Ishikawa (cell line): ENCODE results near the gene SKAP1.

ENCODE experiments used
- CEBPB ChIP-seq: IDR thresholded peaks from 2 replicates; pipeline ENCODE4 v1.6.1; 2012
- CREB1 ChIP-seq: IDR thresholded peaks from 2 replicates; pipeline ENCODE4 v1.6.1; 2012; ENCODE audit warnings: low read depth
- EGR1 ChIP-seq: IDR thresholded peaks from 2 replicates; pipeline ENCODE4 v1.6.1; 2012
- EP300 ChIP-seq: IDR thresholded peaks from 2 replicates; pipeline ENCODE4 v1.6.1; 2012; ENCODE audit warnings: borderline replicate concordance
- FOXM1 ChIP-seq: IDR thresholded peaks from 2 replicates; pipeline ENCODE4 v1.6.1; 2012; ENCODE audit warnings: low read depth, borderline replicate concordance
- NFIC ChIP-seq: IDR thresholded peaks from 2 replicates; pipeline ENCODE4 v1.6.1; 2012
- RAD21 ChIP-seq: IDR thresholded peaks from 2 replicates; pipeline ENCODE4 v1.6.1; 2012; ENCODE audit warnings: low read depth
- REST ChIP-seq: IDR thresholded peaks from 2 replicates; pipeline ENCODE4 v1.6.1; 2012; ENCODE audit warnings: low read depth, mild to moderate bottlenecking
- TAF1 ChIP-seq: IDR thresholded peaks from 2 replicates; pipeline ENCODE4 v1.6.1; 2012; ENCODE audit warnings: low read depth, mild to moderate bottlenecking
- TCF12 ChIP-seq: IDR thresholded peaks from 2 replicates; pipeline ENCODE4 v1.6.1; 2012; ENCODE audit warnings: low read depth
- TEAD4 ChIP-seq: IDR thresholded peaks from 2 replicates; pipeline ENCODE4 v1.6.1; 2012
- USF1 ChIP-seq: IDR thresholded peaks from 2 replicates; pipeline ENCODE4 v1.6.1; 2012
- YY1 ChIP-seq: IDR thresholded peaks from 2 replicates; pipeline ENCODE4 v1.6.1; 2012; ENCODE audit warnings: low read depth
- ZBTB7A ChIP-seq: IDR thresholded peaks from 2 replicates; pipeline ENCODE4 v1.6.1; 2012; ENCODE audit warnings: low read depth
- TF ChIP-seq, protein P1 (sequence below): IDR thresholded peaks from 2 replicates; pipeline ENCODE4 v1.6.1; 2012

The SKAP1 gene

GRCh38 chr17:48472411-48473281 is 42.6 kb upstream of the SKAP1 start:
- TF ChIP-seq REST: no peak
- TF ChIP-seq EP300: peak; percentile 76
- peak; percentile 58 for TF ChIP-seq NFIC
- TF ChIP-seq TCF12: peak; percentile 76
- peak; percentile 64; the same call in 1 of the 2 replicates for TF ChIP-seq FOXM1

GRCh38 chr17:48471817-48472410 is 41.9 kb upstream of the SKAP1 start:
- TF ChIP-seq CREB1: no peak
- no peak for TF ChIP-seq NFIC
- no peak for TF ChIP-seq USF1
- TF ChIP-seq FOXM1: no peak
- no peak for TF ChIP-seq EGR1
- TF ChIP-seq CEBPB: no peak
- no peak for TF ChIP-seq TEAD4

- TF ChIP-seq RAD21: no peak
- TF ChIP-seq TCF12: no peak
- no peak for TF ChIP-seq EGR1
These were observed 40.5 kb upstream of the SKAP1 start for GRCh38 chr17:48470388-48471034.

- TF ChIP-seq USF1 (no peak), YY1 (no peak), EGR1 (no peak), EP300 (no peak), CEBPB (no peak), CREB1 (no peak)
These were observed 39.2 kb upstream of the SKAP1 start for GRCh38 chr17:48469227-48469626.

GRCh38 chr17:48468299-48468698 is 38.3 kb upstream of the SKAP1 start:
- TF ChIP-seq, protein P1, sequence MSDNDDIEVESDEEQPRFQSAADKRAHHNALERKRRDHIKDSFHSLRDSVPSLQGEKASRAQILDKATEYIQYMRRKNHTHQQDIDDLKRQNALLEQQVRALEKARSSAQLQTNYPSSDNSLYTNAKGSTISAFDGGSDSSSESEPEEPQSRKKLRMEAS: no peak
- no peak for TF ChIP-seq ZBTB7A
- no peak for TF ChIP-seq TAF1
- TF ChIP-seq REST: no peak
- TF ChIP-seq NFIC: no peak
- TF ChIP-seq FOXM1: no peak
- no peak for TF ChIP-seq RAD21
- TF ChIP-seq EGR1: no peak
- TF ChIP-seq CEBPB: no peak
- TF ChIP-seq TEAD4: no peak
- TF ChIP-seq USF1: no peak
- no peak for TF ChIP-seq YY1
- no peak for TF ChIP-seq TCF12
- no peak for TF ChIP-seq EP300
- no peak for TF ChIP-seq CREB1

DNA sequence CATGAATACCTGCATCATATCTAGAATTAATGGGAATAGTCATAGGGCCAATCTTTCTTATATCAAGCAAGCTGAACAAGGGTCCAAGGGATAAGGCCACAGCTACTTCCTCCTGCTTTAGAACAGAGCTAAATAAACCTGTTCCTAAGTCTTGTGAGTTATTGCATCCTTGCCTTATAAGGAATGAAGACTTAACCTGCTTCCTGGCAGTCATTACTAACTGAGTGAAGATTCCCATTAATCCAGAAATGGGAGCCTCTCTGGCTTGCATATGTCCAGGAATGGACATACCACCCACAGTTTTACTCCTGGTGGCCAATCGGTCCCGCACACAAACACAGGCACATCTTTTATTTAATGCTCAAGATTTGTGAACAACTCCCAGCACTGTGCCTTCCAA is 35.9 kb upstream of the SKAP1 start:
- TF ChIP-seq TEAD4: no peak
- no peak for TF ChIP-seq TAF1
- TF ChIP-seq TCF12: no peak
- TF ChIP-seq, protein P1: no peak
- no peak for TF ChIP-seq RAD21
- TF ChIP-seq USF1: no peak
